ENCODE results near the gene LRRK1. TPM values are rescaled to one million over a fixed set of nuclear protein-coding genes. Genes with fewer than 3 reads are reported as not detected.
"Not testable (repeated sequence)": the region's sequence is repeated elsewhere in the genome, so short reads cannot be mapped to it uniquely, and the experiment has no call there.

LRRK1 gene
- total RNA-seq, 1 donor from 2014 or later, result 15.7 TPM

- DNase-seq (ENCODE audit: low spot score), result no peak
Observed at GRCh38 chr15:101071651-101072050, 152.5 kb downstream of the LRRK1 start.

GRCh38 chr15:101072235-101072634 lies 153.1 kb downstream of the LRRK1 start:
- not testable (repeated sequence) for DNase-seq (ENCODE audit: low spot score)

- DNase-seq (ENCODE audit: low spot score), result not testable (repeated sequence)
Observed at GRCh38 chr15:101077806-101078668, 158.9 kb downstream of the LRRK1 start.

- no peak for DNase-seq (ENCODE audit: low spot score)
Observed at GRCh38 chr15:101078669-101079323, 159.6 kb downstream of the LRRK1 start.

- DNase-seq (ENCODE audit: low spot score), result no peak
Observed at GRCh38 chr15:101081900-101082299, 162.7 kb downstream of the LRRK1 start.

- DNase-seq (ENCODE audit: low spot score), result no peak
Observed at GRCh38 chr15:101083336-101084045, 164.3 kb downstream of the LRRK1 start.

- DNase-seq (ENCODE audit: low spot score), result no peak
Observed at GRCh38 chr15:101084801-101085200, 165.6 kb downstream of the LRRK1 start.

- DNase-seq (ENCODE audit: low spot score), result no peak
Observed at GRCh38 chr15:101085311-101085700, 166.1 kb downstream of the LRRK1 start.

- DNase-seq (ENCODE audit: low spot score), result no peak
Observed at GRCh38 chr15:101086394-101087171, 167.4 kb downstream of the LRRK1 start.

GRCh38 chr15:101087172-101087769 lies 168.1 kb downstream of the LRRK1 start:
- no peak for DNase-seq (ENCODE audit: low spot score)

GRCh38 chr15:101088271-101088670 lies 169.1 kb downstream of the LRRK1 start:
- no peak for DNase-seq (ENCODE audit: low spot score)

GRCh38 chr15:101088788-101089578 lies 169.8 kb downstream of the LRRK1 start:
- peak; percentile 67 for DNase-seq (ENCODE audit: low spot score)

GRCh38 chr15:101089579-101090427 lies 170.6 kb downstream of the LRRK1 start:
- no peak for DNase-seq (ENCODE audit: low spot score)

GRCh38 chr15:101090428-101090790 lies 171.3 kb downstream of the LRRK1 start:
- no peak for DNase-seq (ENCODE audit: low spot score)

GRCh38 chr15:101091080-101092017 lies 172.2 kb downstream of the LRRK1 start:
- peak; percentile 39 for DNase-seq (ENCODE audit: low spot score)

- DNase-seq (ENCODE audit: low spot score), result no peak
Observed at GRCh38 chr15:101092156-101092866, 173.2 kb downstream of the LRRK1 start.

GRCh38 chr15:101092867-101093202 lies 173.7 kb downstream of the LRRK1 start:
- no peak for DNase-seq (ENCODE audit: low spot score)

GRCh38 chr15:101093958-101094357 lies 174.8 kb downstream of the LRRK1 start:
- no peak for DNase-seq (ENCODE audit: low spot score)

Data from mucosa of gallbladder (tissue), 1 donor.